ENCODE measurements around the gene STAC2. TPM values are rescaled to one million over a fixed set of nuclear protein-coding genes. Genes with fewer than 3 reads are reported as not detected.

Gene STAC2
- total RNA-seq = under 1 TPM in 1 of 4 donors, not detected in 3; 0.85 TPM

- no peak for TF ChIP-seq CTCF (IDR thresholded peaks at IDR 0.05; ENCODE audit: low read depth)
Measured at GRCh38 chr17:39225308-39225958, at the start of gene STAC2. TSS of gene STAC2 (minus strand) at chr17:39225945. CDS start at chr17:39225502, 443 bp downstream.

DNA sequence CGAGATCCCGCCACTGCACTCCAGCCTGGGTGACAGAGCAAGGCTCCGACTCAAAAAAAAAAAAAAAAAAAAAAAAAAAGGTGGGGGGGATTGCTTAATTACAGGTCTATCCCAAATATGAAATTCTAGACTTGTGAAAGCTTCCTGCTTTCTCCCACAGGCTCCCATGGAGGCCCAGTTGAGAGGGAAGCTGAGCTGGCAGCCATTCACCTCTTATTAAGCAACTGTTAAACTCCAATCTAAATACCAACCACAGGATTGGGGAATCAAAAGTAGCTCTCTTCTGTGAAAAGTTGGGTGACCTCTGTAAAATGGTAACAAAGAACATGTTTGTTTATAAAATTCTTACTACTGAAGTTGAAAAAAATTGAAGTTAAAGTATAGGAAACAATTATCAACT, 45.8 kb upstream of the STAC2 start:
- TF ChIP-seq CTCF (IDR thresholded peaks at IDR 0.05; ENCODE audit: low read depth) = no peak

DNA sequence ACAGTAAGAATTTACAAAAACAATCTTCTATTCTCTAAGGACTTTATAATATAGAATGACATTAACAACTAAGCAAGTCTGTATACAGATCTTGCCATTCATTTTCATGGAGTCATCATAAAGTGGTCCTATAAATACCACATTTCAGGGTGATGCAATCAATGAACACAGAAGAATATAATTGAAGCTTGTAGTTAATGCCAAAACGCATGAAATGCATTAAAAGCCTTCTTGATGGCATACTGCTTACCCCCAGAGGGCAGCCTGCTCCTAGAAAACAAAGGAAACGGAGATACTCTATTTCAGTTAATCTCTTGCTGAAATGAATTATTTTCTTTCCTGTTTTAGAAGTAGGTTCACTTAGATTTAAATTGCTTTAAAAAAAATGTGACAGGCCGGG, 45.2 kb upstream of the STAC2 start:
- TF ChIP-seq CTCF (IDR thresholded peaks at IDR 0.05; ENCODE audit: low read depth) = no peak

DNA sequence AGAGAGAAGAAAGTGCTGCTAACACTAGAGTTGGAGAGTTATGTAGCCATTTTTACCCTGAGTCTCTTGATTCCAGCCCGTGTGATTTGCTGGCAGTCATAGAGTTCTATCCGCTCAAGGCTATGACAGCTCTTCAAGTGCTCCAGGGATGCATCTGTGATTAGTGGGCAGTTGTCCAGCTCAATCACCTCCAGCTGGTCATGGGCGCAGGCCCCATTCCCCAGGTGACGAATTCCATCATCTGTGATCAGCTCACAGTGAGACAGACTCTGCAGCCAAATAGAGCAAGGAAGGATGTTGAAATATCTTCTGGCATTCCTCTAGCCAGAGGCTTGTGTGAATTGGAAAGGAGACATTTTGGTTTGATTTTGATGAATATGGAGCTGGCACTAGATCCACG, 38.4 kb upstream of the STAC2 start:
- TF ChIP-seq CTCF (IDR thresholded peaks at IDR 0.05; ENCODE audit: low read depth) = no peak

GRCh38 chr17:39261286-39261685, 35.5 kb upstream of the STAC2 start:
- TF ChIP-seq CTCF (IDR thresholded peaks at IDR 0.05; ENCODE audit: low read depth) = no peak

- TF ChIP-seq CTCF (IDR thresholded peaks at IDR 0.05; ENCODE audit: low read depth) = no peak
Measured at GRCh38 chr17:39252788-39253460, 27.2 kb upstream of the STAC2 start.

DNA sequence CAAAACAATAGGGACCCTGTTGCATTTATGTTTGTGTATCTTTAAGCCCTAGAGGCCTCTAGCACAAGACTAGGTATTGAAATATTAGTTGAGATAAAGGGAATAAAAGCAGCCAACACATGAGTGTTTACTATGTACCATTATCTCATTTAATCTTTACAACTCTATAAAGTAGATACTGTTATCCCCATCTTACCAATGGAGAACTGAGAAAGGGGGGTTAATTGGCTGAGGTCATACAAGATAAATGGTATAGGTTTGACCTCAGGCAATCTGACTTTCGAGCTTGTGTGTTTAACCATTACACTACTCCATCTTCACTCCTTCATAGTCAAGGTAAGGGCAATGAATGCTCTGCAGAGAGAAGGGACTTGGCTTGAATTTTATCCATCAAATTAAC, 26.3 kb upstream of the STAC2 start:
- TF ChIP-seq CTCF (IDR thresholded peaks at IDR 0.05; ENCODE audit: low read depth) = no peak
